NCI-H1417 (cell line): ENCODE results near the gene BAG2.

Source experiments
- DNase-seq, 3 experiments: peaks; one replicate each; lab custom pipeline; 2025; lab: John Stamatoyannopoulos, UW

Gene BAG2

GRCh38 chr6:57172136-57173055 is at the start of gene BAG2:
Gene BAG2, plus strand, starts transcription at chr6:57172326. Its CDS starts 372 bp downstream, at chr6:57172698.
- peak; percentile 76 to 92 (median 92) for DNase-seq

- no peak for DNase-seq
Measured at GRCh38 chr6:57123111-57123510, 49.0 kb upstream of the BAG2 start.

GRCh38 chr6:57127763-57128162 is 44.4 kb upstream of the BAG2 start:
- DNase-seq = peak in 1 of 3 experiments; percentile 23

GRCh38 chr6:57130661-57131177 is 41.4 kb upstream of the BAG2 start:
- peak in 1 of 3 experiments; percentile 0 for DNase-seq

GRCh38 chr6:57134954-57135353 is 37.2 kb upstream of the BAG2 start:
- no peak for DNase-seq

GRCh38 chr6:57135885-57136284 is 36.2 kb upstream of the BAG2 start:
- no peak for DNase-seq

- DNase-seq = no peak
Measured at GRCh38 chr6:57137350-57137749, 34.8 kb upstream of the BAG2 start.

- no peak for DNase-seq
Measured at GRCh38 chr6:57138026-57138425, 34.1 kb upstream of the BAG2 start.

- no peak for DNase-seq
Measured at GRCh38 chr6:57141451-57142177, 30.5 kb upstream of the BAG2 start.

GRCh38 chr6:57142178-57142525 is 30.0 kb upstream of the BAG2 start:
- DNase-seq = no peak

- no peak for DNase-seq
Measured at GRCh38 chr6:57143690-57144089, 28.4 kb upstream of the BAG2 start.

GRCh38 chr6:57147401-57147800 is 24.7 kb upstream of the BAG2 start:
- no peak for DNase-seq

GRCh38 chr6:57147955-57148858 is 23.9 kb upstream of the BAG2 start:
- DNase-seq = no peak

GRCh38 chr6:57158658-57159057 is 13.5 kb upstream of the BAG2 start:
- no peak for DNase-seq

GRCh38 chr6:57159127-57159526 is 13.0 kb upstream of the BAG2 start:
- no peak for DNase-seq

GRCh38 chr6:57162028-57162427 is 10.1 kb upstream of the BAG2 start:
- DNase-seq = no peak

GRCh38 chr6:57162516-57162915 is 9.6 kb upstream of the BAG2 start:
- DNase-seq = peak in 1 of 3 experiments; percentile 5

- no peak for DNase-seq
Measured at GRCh38 chr6:57163956-57164355, 8.2 kb upstream of the BAG2 start.

GRCh38 chr6:57165080-57165479 is 7.0 kb upstream of the BAG2 start:
- DNase-seq = no peak

GRCh38 chr6:57173056-57173885 is 1.1 kb downstream of the BAG2 start:
- DNase-seq = peak in 1 of 3 experiments; percentile 63
